ENCODE results near the gene HHAT. TPM values are rescaled to one million over a fixed set of nuclear protein-coding genes. Genes with fewer than 3 reads are reported as not detected.
"Not testable (repeated sequence)": the region's sequence is repeated elsewhere in the genome, so short reads cannot be mapped to it uniquely, and the experiment has no call there.

HHAT gene
- total and polyA plus RNA-seq, 2 of the 13 experiments (the other 11 are each of a cell fraction or from before 2014, with no cell fraction given), result 2.6 to 4.9 TPM

GRCh38 chr1:210418863-210419650, 90.4 kb downstream of the HHAT start (continued):
- TF ChIP-seq, protein P1, sequence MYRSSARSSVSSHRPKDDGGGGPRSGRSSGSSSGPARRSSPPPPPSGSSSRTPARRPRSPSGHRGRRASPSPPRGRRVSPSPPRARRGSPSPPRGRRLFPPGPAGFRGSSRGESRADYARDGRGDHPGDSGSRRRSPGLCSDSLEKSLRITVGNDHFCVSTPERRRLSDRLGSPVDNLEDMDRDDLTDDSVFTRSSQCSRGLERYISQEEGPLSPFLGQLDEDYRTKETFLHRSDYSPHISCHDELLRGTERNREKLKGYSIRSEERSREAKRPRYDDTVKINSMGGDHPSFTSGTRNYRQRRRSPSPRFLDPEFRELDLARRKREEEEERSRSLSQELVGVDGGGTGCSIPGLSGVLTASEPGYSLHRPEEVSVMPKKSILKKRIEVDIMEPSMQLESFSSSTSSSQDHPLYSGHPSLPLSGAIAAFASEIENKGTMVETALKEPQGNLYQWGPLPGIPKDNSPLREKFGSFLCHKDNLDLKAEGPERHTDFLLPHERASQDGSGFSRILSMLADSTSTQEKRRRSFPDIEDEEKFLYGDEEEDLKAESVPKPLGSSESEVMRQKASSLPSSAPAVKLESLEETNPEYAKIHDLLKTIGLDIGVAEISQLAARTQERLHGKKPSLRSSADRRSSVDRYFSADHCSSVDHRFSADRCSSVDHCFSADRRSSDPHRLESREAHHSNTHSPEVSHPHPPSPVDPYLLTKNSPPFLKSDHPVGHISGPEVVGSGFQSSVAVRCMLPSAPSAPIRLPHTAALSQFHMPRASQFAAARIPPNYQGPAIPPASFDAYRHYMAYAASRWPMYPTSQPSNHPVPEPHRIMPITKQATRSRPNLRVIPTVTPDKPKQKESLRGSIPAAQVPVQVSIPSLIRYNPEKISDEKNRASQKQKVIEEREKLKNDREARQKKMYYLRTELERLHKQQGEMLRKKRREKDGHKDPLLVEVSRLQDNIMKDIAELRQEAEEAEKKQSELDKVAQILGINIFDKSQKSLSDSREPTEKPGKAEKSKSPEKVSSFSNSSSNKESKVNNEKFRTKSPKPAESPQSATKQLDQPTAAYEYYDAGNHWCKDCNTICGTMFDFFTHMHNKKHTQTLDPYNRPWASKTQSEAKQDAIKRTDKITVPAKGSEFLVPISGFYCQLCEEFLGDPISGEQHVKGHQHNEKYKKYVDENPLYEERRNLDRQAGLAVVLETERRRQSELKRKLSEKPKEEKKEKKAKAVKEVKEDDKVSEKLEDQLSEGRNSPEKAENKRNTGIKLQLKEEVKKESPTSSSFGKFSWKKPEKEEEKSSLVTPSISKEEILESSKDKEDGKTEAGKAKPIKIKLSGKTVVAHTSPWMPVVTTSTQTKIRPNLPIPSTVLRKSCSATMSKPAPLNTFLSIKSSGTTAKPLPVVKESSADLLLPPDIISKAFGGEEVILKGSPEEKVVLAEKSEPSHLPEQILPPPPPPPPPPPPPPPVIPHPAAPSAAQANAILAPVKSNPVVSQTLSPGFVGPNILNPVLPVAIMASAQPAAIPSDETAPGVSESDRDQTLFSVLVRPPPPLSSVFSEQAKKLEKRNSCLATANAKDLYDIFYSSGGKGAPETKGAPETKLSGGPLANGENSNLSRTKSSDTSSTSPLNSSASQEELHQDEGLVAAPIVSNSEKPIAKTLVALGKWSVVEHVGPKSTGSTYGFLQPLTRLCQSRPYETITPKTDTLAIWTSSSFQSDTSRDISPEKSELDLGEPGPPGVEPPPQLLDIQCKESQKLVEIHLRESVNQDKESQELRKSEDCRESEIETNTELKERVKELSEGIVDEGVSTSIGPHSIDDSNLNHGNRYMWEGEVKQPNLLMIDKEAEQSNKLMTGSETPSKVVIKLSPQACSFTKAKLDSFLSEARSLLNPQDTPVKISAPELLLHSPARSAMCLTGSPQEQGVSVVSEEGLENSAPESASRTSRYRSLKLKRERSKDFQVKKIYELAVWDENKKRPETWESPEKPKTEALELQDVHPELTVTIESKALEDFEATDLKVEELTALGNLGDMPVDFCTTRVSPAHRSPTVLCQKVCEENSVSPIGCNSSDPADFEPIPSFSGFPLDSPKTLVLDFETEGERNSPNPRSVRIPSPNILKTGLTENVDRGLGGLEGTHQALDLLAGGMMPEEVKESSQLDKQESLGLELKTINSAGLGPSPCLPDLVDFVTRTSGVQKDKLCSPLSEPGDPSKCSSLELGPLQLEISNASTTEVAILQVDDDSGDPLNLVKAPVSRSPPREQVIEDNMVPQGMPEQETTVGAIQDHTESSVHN (CRISPR knock-in tag; IDR thresholded peaks at IDR 0.05), result no peak
- TF ChIP-seq TARDBP (CRISPR knock-in tag; IDR thresholded peaks at IDR 0.05) (no peak), ZBTB42 (CRISPR knock-in tag; IDR thresholded peaks at IDR 0.05) (no peak), ZMYM2 (CRISPR knock-in tag; IDR thresholded peaks at IDR 0.05) (no peak), MED8 (CRISPR knock-in tag; IDR thresholded peaks at IDR 0.05; ENCODE audit: insufficient replicate concordance) (no peak)
- TF ChIP-seq, protein P2, sequence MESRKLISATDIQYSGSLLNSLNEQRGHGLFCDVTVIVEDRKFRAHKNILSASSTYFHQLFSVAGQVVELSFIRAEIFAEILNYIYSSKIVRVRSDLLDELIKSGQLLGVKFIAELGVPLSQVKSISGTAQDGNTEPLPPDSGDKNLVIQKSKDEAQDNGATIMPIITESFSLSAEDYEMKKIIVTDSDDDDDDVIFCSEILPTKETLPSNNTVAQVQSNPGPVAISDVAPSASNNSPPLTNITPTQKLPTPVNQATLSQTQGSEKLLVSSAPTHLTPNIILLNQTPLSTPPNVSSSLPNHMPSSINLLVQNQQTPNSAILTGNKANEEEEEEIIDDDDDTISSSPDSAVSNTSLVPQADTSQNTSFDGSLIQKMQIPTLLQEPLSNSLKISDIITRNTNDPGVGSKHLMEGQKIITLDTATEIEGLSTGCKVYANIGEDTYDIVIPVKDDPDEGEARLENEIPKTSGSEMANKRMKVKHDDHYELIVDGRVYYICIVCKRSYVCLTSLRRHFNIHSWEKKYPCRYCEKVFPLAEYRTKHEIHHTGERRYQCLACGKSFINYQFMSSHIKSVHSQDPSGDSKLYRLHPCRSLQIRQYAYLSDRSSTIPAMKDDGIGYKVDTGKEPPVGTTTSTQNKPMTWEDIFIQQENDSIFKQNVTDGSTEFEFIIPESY (CRISPR knock-in tag; IDR thresholded peaks at IDR 0.05), result no peak
- TF ChIP-seq, protein P3, sequence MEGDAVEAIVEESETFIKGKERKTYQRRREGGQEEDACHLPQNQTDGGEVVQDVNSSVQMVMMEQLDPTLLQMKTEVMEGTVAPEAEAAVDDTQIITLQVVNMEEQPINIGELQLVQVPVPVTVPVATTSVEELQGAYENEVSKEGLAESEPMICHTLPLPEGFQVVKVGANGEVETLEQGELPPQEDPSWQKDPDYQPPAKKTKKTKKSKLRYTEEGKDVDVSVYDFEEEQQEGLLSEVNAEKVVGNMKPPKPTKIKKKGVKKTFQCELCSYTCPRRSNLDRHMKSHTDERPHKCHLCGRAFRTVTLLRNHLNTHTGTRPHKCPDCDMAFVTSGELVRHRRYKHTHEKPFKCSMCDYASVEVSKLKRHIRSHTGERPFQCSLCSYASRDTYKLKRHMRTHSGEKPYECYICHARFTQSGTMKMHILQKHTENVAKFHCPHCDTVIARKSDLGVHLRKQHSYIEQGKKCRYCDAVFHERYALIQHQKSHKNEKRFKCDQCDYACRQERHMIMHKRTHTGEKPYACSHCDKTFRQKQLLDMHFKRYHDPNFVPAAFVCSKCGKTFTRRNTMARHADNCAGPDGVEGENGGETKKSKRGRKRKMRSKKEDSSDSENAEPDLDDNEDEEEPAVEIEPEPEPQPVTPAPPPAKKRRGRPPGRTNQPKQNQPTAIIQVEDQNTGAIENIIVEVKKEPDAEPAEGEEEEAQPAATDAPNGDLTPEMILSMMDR (CRISPR knock-in tag; IDR thresholded peaks at IDR 0.05), result no peak

- H4K20me1 ChIP-seq (ENCODE audit: insufficient read depth, low read length); H3K9me3 ChIP-seq (ENCODE audit: low read length); H2AFZ ChIP-seq (ENCODE audit: low read length); CTCF ChIA-PET (ENCODE audit: low intra/inter-chr PET ratio, low total read pairs); H3K79me2 ChIP-seq (ENCODE audit: insufficient read depth, low read length); intact Hi-C loops (cut with micrococcal nuclease; ENCODE audit: unreplicated experiment); ATAC-seq; FAIRE-seq; POLR2A ChIA-PET; H3K4me1 ChIP-seq (ENCODE audit: insufficient read depth, low read length); H3K4me3 ChIP-seq (replicated peaks in 1 of 3; ENCODE audit: insufficient read depth in 1 of 3, low read depth in 2 of 3, low read length in 3 of 3); H3K27ac ChIP-seq (ENCODE audit: extremely low read length, insufficient read depth, low read length); H3K36me3 ChIP-seq (replicated peaks in 1 of 2; ENCODE audit: control insufficient read depth in 1 of 2, insufficient read depth in 2 of 2, low read length in 2 of 2); BruUV-seq (replicated peaks); H3K27me3 ChIP-seq (ENCODE audit: control insufficient read depth in 1 of 2, insufficient read depth in 2 of 2, low read length in 2 of 2); in situ Hi-C loops (cut with HindIII; ENCODE audit: extremely low pct_ligation_motif_present, low pct_unique_long_range_greater_than_20kb); H3K4me2 ChIP-seq (ENCODE audit: low read depth, low read length); DNase-seq (ENCODE audit: low spot score); H3K9ac ChIP-seq (ENCODE audit: insufficient read depth, low read depth, low read length): not testable (repeated sequence)
- 86% methylated on average over 1 of the region's 1 CpG for WGBS (ENCODE audit: low lambda C conversion rate)
Observed at GRCh38 chr1:210426696-210427095, 98.0 kb downstream of the HHAT start.
